ENCODE results near the gene TBC1D2B. TPM values are rescaled to one million over a fixed set of nuclear protein-coding genes. Genes with fewer than 3 reads are reported as not detected.

The TBC1D2B gene
- total and polyA plus RNA-seq, 2 donors (not counting 3 experiments of a cell fraction or from before 2014, with no cell fraction given), result 30.8 to 46.1 TPM

GRCh38 chr15:78102211-78102610 lies 24.7 kb upstream of the TBC1D2B start:
- intact Hi-C loops (cut with micrococcal nuclease), result no loop called here
- ChIA-PET CTCF (interaction anchor here (1.0 to 1.2 kb wide), 2 partner anchors 10 to 18 kb away, joined by 3 read pairs; partner anchors contain the start of gene SH2D7), POLR2A (no interaction called here)
- Histone ChIP-seq H3K4me3 (replicated peaks in 1 of 3; ENCODE audit: insufficient read depth in 1 of 3, low read depth in 1 of 3, low read length in 3 of 3) (no peak overlapping the region), H2AFZ (ENCODE audit: low read depth, low read length) (no peak overlapping the region), H3K9ac (replicated peaks; ENCODE audit: extremely low read depth, insufficient read depth, low read length) (no peak overlapping the region), H3K27ac (ENCODE audit: insufficient read depth, low read depth, low read length) (no peak overlapping the region), H3K36me3 (ENCODE audit: control insufficient read depth in 2 of 2, extremely low read depth in 1 of 2, insufficient read depth in 2 of 2, low read length in 2 of 2) (no peaks in the 10 kb centered on the region), H3K9me1 (replicated peaks; ENCODE audit: control insufficient read depth, extremely low read depth, insufficient read depth, low read length) (no peaks in the 10 kb centered on the region), H3K9me3 (replicated peaks; ENCODE audit: control insufficient read depth, insufficient read depth, low read length) (no peaks in the 10 kb centered on the region), H3K4me1 (ENCODE audit: control insufficient read depth, extremely low read depth, insufficient read depth, low read length) (peaks cover 17% of the 10 kb centered on the region), H3K4me2 (ENCODE audit: insufficient read depth, low read length) (no peak overlapping the region), H3K27me3 (ENCODE audit: control insufficient read depth in 2 of 2, insufficient read depth in 2 of 2, low read length in 2 of 2) (no peaks in the 10 kb centered on the region), H3K79me2 (ENCODE audit: control insufficient read depth, insufficient read depth, low read length) (no peaks in the 10 kb centered on the region), H4K20me1 (replicated peaks; ENCODE audit: control insufficient read depth, extremely low read depth, insufficient read depth, low read length) (no peaks in the 10 kb centered on the region)
- BruUV-seq (replicated peaks), result no TSS peak
- dilution Hi-C loops (cut with MboI; ENCODE audit: extremely low pct_ligation_motif_present, low sequenced_read_pairs), result no loop called here
- no peak for TF ChIP-seq MAX (IDR thresholded peaks at IDR 0.05; ENCODE audit: insufficient read depth, insufficient read length)
- TF ChIP-seq FOS (IDR thresholded peaks at IDR 0.05; ENCODE audit: borderline replicate concordance, insufficient read depth, low read length), result no peak
- TF ChIP-seq POLR2A (IDR thresholded peaks at IDR 0.05; ENCODE audit: low read depth, low read length), result no peak
- TF ChIP-seq EZH2 (IDR thresholded peaks at IDR 0.05; ENCODE audit: borderline replicate concordance, low read depth, low read length, severe bottlenecking), result no peak
- no peak for TF ChIP-seq MYC (IDR thresholded peaks at IDR 0.05; ENCODE audit: low read depth, low read length)
- no peak for TF ChIP-seq POLR2AphosphoS5 (IDR thresholded peaks at IDR 0.05; ENCODE audit: insufficient read depth, low read depth, low read length)
- TF ChIP-seq CTCF (IDR thresholded peaks at IDR 0.05; ENCODE audit: extremely low read depth in 1 of 2, insufficient read depth in 1 of 2, low read depth in 1 of 2, low read length in 2 of 2), result no peak
- FAIRE-seq (no peak), DNase-seq (ENCODE audit: low read depth, low spot score) (no peak)

Measured in endothelial cell of umbilical vein (primary cell).